ENCODE results near the gene COL6A3.

Gene COL6A3

GRCh38 chr2:237413777-237414661, at the start of gene COL6A3:
COL6A3 (minus strand) TSS chr2:237414164; CDS start chr2:237396817, 17,347 bp downstream.
- in situ Hi-C loops (cut with MboI; ENCODE audit: low sequenced_read_pairs): no loop called here

- in situ Hi-C loops (cut with MboI; ENCODE audit: low sequenced_read_pairs): no loop called here
Measured at GRCh38 chr2:237459741-237460174, 45.8 kb upstream of the COL6A3 start.

GRCh38 chr2:237459226-237459625, 45.3 kb upstream of the COL6A3 start:
- in situ Hi-C loops (cut with MboI; ENCODE audit: low sequenced_read_pairs): no loop called here

GRCh38 chr2:237458519-237458918, 44.6 kb upstream of the COL6A3 start:
- in situ Hi-C loops (cut with MboI; ENCODE audit: low sequenced_read_pairs): no loop called here

- in situ Hi-C loops (cut with MboI; ENCODE audit: low sequenced_read_pairs): no loop called here
Measured at GRCh38 chr2:237457388-237457941, 43.5 kb upstream of the COL6A3 start.

- in situ Hi-C loops (cut with MboI; ENCODE audit: low sequenced_read_pairs): no loop called here
Measured at GRCh38 chr2:237456200-237456843, 42.4 kb upstream of the COL6A3 start.

GRCh38 chr2:237455764-237456163, 41.8 kb upstream of the COL6A3 start:
- in situ Hi-C loops (cut with MboI; ENCODE audit: low sequenced_read_pairs): no loop called here

GRCh38 chr2:237453671-237454070, 39.7 kb upstream of the COL6A3 start:
- in situ Hi-C loops (cut with MboI; ENCODE audit: low sequenced_read_pairs): no loop called here

GRCh38 chr2:237452861-237453260, 38.9 kb upstream of the COL6A3 start:
- in situ Hi-C loops (cut with MboI; ENCODE audit: low sequenced_read_pairs): no loop called here

- in situ Hi-C loops (cut with MboI; ENCODE audit: low sequenced_read_pairs): no loop called here
Measured at GRCh38 chr2:237451643-237452469, 37.9 kb upstream of the COL6A3 start.

GRCh38 chr2:237450583-237450982, 36.6 kb upstream of the COL6A3 start:
- in situ Hi-C loops (cut with MboI; ENCODE audit: low sequenced_read_pairs): no loop called here

GRCh38 chr2:237450108-237450507, 36.1 kb upstream of the COL6A3 start:
- in situ Hi-C loops (cut with MboI; ENCODE audit: low sequenced_read_pairs): no loop called here

GRCh38 chr2:237449193-237449881, 35.4 kb upstream of the COL6A3 start:
- in situ Hi-C loops (cut with MboI; ENCODE audit: low sequenced_read_pairs): no loop called here

- in situ Hi-C loops (cut with MboI; ENCODE audit: low sequenced_read_pairs): no loop called here
Measured at GRCh38 chr2:237448626-237449025, 34.7 kb upstream of the COL6A3 start.

GRCh38 chr2:237448171-237448570, 34.2 kb upstream of the COL6A3 start:
- in situ Hi-C loops (cut with MboI; ENCODE audit: low sequenced_read_pairs): no loop called here

- in situ Hi-C loops (cut with MboI; ENCODE audit: low sequenced_read_pairs): no loop called here
Measured at GRCh38 chr2:237447496-237447895, 33.5 kb upstream of the COL6A3 start.

GRCh38 chr2:237446338-237446665, 32.3 kb upstream of the COL6A3 start:
- in situ Hi-C loops (cut with MboI; ENCODE audit: low sequenced_read_pairs): no loop called here

- in situ Hi-C loops (cut with MboI; ENCODE audit: low sequenced_read_pairs): no loop called here
Measured at GRCh38 chr2:237445611-237446337, 31.8 kb upstream of the COL6A3 start.

- in situ Hi-C loops (cut with MboI; ENCODE audit: low sequenced_read_pairs): no loop called here
Measured at GRCh38 chr2:237444071-237444470, 30.1 kb upstream of the COL6A3 start.

Measured in hTERT RPE-1 (cell line).